Fibroblast of skin of scalp (primary cell): ENCODE data around the gene KMT5C.
A peak's percentile ranks its signal among the peaks of the same experiment; 100 is the strongest.

Experiments
- DNase-seq: peaks from one replicate; pipeline ENCODE4 v3.0.0-alpha.2; 2013

Gene KMT5C

DNA sequence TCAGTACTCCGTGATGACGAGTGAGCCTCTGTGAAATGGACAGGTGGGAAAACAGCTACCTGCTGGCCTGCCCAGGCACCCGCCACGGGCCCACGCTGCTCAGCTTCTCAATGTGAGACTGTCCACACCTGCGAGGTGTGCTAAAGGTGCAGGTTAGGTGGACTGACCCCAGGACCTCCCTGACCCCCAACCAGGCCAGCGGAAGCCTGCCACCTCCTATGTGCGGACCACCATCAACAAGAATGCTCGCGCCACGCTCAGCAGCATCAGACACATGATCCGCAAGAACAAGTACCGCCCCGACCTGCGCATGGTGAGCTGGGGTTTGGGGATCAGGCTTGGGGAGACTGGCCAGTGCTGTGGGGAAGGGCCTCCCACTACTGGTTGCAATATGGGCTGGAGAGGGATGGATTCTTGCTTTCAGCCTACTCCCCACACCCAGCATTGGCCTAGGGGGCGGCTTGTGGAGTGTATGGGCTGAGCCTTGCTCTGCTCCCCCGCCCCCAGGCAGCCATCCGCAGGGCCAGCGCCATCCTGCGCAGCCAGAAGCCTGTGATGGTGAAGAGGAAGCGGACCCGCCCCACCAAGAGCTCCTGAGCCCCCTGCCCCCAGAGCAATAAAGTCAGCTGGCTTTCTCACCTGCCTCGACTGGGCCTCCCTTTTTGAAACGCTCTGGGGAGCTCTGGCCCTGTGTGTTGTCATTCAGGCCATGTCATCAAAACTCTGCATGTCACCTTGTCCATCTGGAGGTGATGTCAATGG, 48.2 kb downstream of the KMT5C start:
- DNase-seq: no peak

DNA sequence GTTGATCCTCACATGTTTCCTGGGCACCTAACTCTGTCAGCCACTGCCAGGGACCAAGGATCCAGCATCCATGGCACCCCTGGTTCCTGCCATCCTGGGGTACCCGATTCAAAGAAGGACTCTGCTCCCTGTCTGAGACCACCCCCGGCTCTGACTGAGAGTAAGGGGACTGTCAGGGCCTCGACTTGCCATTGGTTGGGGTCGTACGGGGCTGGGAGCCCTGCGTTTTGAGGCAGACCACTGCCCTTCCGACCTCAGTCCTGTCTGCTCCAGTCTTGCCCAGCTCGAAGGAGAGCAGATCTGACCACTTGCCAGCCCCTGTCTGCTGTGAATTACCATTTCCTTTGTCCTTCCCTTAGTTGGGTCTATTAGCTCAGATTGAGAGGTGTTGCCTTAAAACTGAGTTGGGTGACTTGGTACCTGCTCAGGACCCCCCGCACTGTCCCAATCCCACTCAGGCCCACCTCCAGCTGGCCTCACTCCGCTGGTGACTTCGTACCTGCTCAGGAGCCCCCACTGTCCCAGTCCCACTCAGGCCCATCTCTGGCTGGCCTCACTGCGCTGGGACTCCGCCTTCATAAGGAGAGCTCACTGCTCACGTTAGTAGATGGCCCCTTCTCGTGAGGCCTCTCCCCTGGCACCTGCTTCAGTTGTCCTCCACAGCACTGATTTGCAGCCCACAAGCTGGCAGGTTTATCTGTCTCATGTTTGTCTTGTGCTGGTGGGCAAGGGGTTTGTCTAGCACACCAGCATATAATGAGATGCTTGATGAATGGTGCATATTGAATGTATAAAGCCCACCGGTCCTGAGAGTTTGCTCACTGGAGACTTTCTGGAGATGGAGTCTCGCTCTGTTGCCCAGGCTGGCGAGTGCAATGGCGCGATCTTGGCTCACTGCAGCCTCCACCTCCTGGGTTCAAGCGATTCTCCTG, 50.0 kb downstream of the KMT5C start:
- DNase-seq: no peak

DNA sequence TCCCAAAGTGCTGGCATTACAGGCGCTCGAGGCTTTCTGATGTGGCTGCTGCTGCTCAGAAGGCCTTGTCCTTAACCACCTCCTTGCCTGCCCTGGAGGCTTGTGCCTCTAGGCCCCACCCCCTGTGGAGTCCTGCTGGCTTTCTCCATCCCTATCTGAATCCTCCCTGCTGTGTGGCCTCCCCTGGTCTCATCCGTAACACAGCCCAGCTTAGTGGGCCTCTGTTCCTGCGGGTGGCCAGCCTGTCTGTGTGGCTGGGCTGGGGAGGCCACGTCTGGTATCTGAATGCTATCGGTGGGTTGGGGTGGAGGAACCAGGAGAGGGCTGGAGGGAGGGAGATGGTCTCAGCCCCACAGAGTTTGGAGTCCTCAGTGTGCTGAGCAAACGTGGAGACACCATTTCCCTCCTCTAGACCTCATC, 50.8 kb downstream of the KMT5C start:
- DNase-seq: peak; percentile 35

DNA sequence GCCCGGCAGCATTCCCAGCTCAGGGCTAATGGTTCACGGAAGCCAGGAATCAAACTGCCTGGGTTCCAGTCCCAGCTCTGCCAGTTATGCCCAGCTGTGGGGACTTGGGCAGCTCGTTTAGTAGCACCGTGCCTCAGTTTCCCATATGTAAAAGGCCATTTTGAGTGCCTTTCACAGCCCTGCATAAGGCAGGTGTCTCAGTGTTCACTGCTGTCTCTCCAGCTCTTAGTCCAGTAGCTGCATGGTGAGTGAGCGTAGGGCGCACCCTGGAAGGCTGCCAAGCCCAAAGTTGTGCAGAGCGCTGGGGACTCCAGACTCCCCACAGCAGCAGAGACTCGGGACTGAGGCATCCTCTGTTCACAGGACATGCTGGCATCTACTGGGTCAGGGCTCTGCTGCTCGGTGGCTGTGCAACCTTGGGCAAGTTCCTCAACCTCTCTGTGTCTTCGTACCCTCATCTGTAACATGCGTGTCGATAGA, 51.6 kb downstream of the KMT5C start:
- no peak for DNase-seq

DNA sequence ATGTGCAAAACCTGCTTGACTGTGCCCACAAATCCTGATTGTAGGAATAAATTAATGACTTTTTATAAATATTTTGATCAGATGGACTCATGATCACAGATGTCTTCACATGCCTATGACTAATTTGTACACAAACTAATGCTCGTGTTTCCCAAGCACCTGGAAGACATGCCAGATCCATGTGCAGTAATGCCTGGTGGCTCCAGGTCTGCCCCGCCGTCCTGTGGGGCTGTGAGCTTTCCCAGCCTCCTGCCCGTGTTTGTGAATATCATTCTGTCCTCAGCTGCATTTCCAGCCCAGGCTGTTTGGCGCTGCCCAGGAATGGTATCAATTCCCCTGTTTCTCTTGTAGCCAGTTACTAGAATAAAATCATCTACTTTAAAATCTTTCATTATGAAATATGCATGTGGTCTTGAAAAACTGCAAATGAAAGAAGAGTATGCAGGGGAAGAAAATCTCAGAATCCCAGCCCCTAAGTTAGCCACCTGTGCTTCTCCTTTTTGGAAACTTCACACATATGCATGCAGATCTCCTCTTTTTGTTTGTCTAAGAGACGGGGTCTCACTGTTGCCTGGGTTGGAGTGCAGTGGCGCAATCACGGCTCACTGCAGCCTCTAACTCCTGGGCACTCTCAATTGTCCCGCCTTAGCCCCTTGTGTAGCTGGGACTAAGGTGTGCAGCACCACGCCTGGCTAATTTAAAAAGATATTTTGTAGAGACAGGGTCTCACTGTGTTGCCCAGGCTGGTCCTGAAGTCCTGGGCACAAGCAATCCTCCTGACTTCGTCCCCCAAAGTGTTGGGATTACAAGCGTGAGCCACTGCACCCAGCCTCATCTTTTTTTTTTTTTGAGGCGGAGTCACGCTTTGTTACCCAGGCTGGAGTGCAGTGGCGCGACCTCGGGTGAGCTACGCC, 52.3 kb downstream of the KMT5C start:
- DNase-seq: no peak

DNA sequence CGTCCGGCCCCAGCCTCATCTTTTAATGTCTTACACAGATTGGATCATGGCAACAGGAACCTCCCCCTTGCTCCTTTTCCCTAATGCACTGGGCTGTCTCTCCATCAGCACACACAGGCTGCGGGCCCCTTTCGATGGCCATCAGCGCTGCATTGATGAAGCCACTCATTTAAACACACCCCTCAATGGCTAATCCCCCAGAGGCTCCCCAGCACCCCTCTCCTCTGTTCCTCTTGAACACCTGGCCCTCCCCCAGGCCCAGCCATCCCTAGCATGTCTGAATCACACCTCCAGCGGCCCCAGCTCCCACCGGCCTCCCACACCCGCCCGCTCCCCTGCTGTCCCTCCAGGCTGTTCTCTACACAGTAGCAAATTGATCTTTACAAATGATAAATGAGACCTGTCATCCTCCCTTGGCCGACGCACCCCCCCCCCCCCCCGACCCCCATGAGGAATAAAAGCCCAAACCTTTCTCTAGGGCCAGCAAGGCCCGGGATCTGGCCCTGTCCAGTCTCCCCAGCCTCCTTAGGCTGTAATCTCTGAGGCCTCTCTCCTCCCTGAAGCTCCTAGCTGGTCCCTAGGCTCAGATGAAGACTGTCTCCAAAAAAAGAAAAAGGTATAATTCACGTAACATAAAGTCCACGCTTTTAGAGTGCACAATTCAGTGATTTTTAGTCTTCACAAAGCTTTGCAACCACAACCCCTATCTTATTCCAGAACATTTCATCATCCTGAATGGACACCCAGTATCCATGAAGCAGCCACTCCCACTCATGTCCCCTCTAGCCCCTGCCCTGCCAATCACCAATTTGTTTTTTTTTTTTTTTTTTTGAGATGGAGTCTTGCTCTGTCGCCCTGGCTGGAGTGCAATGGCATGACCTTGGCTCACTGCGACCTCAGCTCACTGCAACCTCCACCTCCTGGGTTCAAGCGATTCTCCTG, 53.4 kb downstream of the KMT5C start:
- DNase-seq: no peak
